ELF-1 (cell line): ENCODE measurements around the gene GART.

ENCODE experiments used
- DNase-seq: peaks from one replicate; pipeline ENCODE4 v3.0.0-alpha.2; 2016; ENCODE audit warnings: low read depth, low spot score

Gene GART

GRCh38 chr21:33554236-33554981 lies 12.5 kb upstream of the GART start:
- no peak for DNase-seq

DNA sequence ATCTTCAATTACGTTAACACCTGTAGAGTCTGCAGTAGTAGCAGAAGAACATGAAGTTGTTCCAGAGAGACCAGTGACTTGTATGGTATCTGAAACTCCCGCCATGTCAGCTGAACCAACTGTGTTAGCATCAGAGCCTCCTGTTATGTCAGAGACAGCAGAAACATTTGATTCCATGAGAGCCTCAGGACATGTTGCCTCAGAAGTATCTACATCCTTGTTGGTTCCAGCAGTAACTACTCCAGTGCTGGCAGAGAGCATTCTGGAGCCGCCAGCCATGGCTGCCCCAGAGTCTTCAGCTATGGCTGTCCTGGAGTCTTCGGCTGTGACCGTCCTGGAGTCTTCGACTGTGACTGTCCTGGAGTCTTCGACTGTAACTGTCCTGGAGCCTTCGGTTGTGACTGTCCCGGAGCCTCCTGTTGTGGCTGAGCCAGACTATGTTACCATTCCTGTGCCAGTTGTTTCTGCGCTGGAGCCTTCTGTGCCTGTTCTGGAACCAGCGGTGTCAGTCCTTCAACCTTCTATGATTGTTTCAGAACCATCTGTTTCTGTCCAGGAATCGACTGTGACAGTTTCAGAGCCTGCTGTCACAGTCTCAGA lies 11.2 kb upstream of the GART start:
- DNase-seq, result no peak

DNA sequence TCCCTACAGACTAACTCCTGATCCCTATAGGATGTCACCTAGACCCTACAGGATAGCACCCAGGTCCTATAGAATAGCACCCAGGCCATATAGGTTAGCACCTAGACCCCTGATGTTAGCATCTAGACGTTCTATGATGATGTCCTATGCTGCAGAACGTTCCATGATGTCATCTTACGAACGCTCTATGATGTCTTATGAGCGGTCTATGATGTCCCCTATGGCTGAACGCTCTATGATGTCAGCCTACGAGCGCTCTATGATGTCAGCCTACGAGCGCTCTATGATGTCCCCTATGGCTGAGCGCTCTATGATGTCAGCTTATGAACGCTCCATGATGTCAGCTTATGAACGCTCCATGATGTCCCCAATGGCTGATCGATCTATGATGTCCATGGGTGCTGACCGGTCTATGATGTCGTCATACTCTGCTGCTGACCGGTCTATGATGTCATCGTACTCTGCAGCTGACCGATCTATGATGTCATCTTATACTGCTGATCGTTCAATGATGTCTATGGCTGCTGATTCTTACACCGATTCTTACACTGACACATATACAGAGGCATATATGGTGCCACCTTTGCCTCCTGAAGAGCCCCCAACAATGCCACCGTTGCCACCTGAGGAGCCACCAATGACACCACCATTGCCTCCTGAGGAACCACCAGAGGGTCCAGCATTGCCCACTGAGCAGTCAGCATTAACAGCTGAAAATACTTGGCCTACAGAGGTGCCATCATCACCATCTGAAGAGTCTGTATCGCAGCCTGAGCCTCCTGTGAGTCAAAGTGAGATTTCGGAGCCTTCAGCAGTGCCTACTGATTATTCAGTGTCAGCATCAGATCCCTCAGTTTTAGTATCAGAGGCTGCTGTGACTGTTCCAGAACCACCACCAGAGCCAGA lies 10.4 kb upstream of the GART start:
- no peak for DNase-seq

DNA sequence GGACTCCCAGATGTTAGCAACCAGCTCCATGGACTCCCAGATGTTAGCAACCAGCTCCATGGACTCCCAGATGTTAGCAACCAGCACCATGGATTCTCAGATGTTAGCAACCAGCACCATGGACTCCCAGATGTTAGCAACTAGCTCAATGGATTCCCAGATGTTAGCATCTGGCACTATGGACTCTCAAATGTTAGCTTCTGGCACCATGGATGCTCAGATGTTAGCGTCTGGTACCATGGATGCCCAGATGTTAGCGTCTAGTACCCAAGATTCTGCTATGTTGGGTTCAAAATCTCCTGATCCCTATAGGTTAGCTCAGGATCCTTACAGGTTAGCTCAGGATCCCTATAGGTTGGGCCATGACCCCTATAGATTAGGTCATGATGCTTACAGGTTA lies 9.7 kb upstream of the GART start:
- DNase-seq, result no peak

- no peak for DNase-seq
Observed at GRCh38 chr21:33550772-33551660, 9.1 kb upstream of the GART start.

- no peak for DNase-seq
Observed at GRCh38 chr21:33549848-33550771, 8.2 kb upstream of the GART start.

DNA sequence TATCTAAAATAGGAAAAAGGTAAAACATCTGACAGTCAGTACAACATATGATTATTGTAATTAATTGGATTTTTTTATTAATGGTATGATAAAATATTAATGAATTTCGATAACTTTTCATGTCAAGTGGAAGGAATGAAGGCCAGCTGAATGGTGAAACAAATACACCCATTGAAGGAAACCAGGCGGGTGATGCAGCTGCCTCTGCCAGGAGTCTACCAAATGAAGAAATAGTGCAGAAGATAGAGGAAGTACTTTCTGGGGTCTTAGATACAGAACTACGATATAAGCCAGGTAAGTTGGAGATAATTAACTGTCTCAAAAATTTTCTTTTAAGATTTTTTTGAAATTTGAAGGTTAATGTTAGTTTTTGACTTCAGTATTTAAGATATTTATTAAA lies 4.2 kb upstream of the GART start:
- DNase-seq, result no peak

DNA sequence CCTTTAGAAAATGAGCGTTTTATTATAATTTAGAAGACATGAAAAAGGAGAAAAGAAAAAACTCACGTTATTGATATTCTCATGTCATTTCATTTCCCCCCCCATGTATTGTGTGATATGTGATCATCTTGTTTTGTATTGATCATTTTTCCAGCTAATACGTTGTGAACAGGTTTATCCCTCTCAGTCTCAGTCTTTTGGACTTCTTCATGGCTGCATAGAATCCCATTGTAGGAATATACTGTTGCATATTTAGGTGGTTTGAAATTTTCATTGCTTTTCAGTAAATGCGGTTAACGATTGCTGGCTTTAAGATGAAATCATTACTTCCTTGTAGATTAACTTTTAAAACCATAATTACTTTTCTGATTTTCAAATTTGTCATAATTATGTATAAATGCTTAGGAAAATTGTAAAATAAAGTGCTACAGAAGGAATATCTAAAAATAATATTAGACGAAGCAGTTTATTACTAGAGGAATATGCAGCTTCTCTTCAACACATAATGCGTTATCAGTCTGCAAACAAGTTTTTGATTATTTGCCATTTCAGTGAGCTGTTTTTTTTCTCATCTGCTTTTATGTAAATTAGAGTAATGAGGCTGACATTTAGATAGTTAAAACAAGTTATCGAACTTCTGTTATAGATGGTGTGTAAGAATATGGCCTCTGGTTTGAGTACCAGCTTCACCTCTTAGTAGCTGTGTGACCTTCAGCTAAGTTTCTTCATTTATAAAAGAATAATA lies 2.7 kb upstream of the GART start:
- no peak for DNase-seq

DNA sequence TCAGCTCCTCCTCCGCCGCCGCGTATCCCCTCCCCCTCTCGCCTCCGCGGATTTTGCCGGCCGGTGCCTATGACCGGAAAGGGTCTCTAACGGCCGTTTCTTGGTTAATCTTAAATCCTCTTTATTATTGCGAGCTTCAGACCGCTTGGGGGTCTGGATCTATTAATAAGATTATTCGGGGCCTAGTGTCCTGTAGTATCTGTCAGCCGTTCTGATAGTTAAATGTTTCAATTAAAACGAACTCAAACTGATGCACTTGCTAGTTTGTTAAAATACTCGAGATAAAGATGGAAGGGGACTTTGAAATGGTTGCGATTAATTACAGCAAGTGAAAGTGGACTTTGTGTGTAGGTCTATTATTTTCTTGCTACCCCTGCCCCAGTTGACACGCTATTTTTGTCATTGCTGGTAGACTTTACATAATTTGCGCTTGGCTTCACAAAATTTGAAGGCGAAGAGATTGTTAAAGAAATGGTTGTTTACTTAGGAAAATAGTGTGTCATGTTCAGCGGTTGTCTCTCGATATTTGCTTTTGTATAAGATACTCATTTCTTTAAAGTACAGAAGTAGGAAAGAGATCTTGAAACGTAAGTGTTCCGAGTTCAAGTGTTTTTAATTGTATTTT lies 1.7 kb upstream of the GART start:
- DNase-seq, result peak; percentile 65

DNA sequence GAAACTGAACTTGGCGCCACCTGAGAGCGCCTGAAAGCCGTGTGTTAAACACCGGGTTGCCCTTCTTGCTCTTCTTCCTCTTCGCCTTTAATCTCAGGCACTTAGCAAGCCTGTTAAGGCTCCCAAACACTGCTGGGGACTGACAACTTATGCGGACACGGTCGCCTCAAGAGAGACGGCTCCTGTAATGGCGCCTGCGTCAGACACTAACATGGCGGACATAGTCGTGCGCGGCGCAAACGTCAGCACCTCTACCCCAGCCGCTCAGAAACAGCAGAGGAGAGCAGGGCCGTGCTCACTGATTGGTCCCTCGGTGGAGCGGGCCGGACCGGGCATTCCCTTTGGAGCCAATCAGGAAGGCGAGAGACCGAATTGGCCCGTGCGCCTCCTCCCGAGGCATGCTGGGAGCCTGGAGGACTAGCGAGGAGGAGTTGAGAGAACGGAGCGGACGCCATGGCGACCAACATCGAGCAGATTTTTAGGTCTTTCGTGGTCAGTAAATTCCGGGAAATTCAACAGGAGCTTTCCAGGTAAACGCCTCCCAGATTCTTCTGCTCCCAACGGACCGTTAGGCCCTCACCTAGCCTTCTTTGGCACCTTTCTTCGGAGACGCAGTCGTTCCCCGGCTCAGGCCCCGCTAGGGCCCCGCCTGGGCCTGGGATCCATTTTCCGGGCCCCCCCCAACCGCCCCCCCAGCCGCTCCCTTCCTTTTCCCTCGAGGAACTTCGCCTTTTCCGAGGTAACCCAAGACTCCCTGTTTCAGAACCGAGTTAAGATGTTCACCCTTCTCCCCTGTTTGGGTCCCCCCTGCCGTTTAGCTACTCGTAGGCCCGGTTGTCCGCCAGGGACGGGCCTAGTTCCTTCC lies 955 bp upstream of the GART start, which contains the start of gene SON:
SON (plus strand) TSS at position 399 of the 865 bp plus-strand sequence; CDS start at position 454, 55 bp downstream.
- peak; percentile 99 for DNase-seq

GRCh38 chr21:33541105-33541711 lies 709 bp downstream of the GART start:
- DNase-seq, result peak; percentile 63

DNA sequence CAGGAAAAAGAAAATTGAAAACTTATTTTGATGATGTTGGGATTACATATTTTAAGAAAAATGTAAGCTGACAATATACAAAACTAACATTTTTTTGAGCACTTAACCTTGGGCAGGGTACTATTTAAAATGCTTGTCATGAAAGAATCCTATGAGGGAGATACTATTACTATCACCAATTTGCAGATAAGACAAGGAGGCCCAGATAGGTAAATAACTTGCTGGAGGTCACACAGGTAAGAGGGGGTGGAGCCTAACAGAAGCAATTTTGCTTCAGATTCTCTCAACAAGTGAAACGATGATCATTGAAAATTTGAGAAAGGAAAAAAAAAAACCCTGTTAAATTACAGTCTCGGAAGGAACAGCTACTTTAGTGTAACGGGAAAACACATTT lies 1.2 kb downstream of the GART start:
- DNase-seq, result no peak

- DNase-seq, result no peak
Observed at GRCh38 chr21:33539616-33540015, 2.3 kb downstream of the GART start.

GRCh38 chr21:33537212-33537611 lies 4.7 kb downstream of the GART start:
- DNase-seq, result no peak

DNA sequence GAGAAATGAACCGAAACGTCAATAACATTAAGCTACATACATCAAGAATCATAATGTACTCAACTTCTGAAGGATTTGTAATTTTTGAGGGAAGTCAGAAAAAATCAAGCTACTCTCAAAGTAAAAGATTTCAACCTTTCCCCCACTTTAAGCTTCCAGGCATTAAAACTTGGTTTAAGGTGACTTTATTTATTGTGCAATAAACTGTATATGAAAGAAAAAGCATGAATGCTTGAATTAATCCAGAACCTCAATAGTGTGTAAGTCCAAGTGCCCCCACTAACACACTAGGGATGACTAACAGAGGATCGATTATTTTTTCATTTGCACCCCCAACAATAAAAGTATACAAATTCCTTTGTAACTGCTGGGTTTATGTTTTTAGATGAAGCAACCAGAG lies 10.9 kb downstream of the GART start:
- DNase-seq, result no peak

DNA sequence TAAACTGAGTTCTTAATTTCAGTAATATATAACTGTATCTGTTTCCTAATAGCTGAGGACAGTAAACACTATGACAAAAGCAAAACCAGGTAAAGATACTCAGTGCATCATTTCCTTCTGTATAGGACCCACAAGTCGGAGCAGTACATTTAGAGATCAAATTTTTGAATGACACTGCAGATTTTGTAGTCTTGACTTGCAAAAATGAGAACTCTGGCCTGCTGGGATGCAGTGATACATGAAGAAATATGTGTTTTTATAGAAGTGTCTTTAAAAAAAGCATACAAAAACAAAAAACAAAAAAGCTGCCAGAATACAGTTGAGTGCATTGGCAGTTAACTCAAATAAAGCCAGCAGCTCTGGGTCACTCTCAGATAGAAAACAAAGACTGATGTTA lies 19.0 kb downstream of the GART start:
- no peak for DNase-seq

- no peak for DNase-seq
Observed at GRCh38 chr21:33522297-33522952, 19.5 kb downstream of the GART start.
